Stimulated activated CD8-positive, alpha-beta memory T cell treated with anti-CD3 and anti-CD28 coated beads, Interleukin-15, amount 100 ng/mL, for 48 hours (primary cell): ENCODE measurements around the gene EIF4B.

ENCODE experiments used
- DNase-seq, 2 donors: peaks; one replicate each; pipeline ENCODE4 v3.0.0-alpha.2; 2020; ENCODE audit warnings: low read depth in 2 of 2

The EIF4B gene

DNA sequence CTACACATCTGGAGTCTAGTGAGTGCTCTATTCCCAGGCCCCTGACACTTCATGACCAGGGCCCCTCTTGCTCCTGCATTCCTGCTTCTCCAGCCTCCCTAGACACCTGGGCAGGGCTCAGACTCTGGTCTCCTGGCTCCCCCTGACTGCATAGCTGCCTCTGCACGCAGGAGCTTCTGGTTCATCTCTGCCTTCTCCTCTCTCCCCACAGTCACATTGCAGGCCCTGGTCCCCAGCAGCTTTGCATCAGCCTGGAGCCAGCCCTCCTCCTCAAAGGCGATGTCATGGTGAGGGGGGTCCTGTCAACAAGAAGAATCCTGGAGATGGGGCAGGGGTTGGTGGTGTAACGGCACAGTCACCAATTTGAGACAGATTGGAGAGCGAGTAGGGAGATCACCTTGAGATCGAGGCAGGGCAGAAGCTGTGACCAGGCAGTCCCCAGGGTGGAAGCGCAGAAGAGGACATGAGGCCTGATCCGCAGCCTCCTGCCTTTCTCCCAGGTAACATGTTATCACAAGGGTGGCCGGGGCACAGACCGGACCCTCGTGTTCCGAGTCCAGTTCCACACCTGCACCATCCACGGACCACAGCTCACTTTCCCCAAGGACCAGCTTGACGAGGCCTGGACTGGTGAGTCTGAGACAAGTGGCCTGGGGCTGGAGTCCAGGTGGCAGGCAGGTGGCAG lies 51.7 kb downstream of the EIF4B start:
- no peak for DNase-seq

DNA sequence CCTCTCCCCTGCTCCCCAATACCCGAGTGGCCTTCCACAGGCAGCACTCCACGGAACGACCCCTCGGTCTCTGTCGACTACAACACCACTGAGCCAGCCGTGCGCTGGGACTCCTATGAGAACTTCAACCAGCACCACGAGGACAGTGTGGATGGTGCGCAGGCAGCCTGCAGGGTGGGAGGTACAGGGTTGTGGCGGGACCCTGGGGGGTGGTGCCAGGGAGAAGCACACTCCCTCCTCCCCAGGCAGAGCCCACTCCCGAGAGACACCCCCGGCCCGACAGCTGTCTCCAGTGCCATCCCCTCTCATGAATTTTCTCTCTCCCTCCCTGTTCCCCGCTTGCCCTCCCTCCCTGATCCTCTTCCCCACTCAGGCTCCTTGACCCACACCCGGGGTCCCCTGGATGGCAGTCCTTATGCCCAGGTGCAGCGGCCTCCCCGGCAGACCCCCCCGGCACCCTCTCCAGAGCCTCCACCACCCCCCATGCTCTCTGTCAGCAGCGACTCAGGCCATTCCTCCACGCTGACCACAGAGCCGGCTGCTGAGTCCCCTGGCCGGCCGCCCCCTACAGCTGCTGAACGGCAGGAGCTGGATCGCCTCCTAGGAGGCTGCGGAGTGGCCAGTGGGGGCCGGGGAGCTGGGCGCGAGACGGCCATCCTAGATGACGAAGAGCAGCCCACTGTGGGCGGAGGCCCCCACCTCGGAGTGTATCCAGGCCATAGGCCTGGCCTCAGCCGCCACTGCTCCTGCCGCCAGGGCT lies 52.6 kb downstream of the EIF4B start:
- no peak for DNase-seq

DNA sequence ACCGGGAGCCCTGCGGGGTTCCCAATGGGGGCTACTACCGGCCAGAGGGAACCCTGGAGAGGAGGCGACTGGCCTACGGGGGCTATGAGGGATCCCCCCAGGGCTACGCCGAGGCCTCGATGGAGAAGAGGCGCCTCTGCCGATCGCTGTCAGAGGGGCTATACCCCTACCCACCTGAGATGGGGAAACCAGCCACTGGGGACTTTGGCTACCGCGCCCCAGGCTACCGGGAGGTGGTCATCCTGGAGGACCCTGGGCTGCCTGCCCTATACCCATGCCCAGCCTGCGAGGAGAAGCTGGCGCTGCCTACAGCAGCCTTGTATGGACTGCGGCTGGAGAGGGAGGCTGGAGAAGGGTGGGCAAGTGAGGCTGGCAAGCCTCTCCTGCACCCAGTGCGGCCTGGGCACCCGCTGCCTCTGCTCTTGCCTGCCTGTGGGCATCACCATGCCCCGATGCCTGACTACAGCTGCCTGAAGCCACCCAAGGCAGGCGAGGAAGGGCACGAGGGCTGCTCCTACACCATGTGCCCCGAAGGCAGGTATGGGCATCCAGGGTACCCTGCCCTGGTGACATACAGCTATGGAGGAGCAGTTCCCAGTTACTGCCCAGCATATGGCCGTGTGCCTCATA lies 53.3 kb downstream of the EIF4B start:
- no peak for DNase-seq

DNA sequence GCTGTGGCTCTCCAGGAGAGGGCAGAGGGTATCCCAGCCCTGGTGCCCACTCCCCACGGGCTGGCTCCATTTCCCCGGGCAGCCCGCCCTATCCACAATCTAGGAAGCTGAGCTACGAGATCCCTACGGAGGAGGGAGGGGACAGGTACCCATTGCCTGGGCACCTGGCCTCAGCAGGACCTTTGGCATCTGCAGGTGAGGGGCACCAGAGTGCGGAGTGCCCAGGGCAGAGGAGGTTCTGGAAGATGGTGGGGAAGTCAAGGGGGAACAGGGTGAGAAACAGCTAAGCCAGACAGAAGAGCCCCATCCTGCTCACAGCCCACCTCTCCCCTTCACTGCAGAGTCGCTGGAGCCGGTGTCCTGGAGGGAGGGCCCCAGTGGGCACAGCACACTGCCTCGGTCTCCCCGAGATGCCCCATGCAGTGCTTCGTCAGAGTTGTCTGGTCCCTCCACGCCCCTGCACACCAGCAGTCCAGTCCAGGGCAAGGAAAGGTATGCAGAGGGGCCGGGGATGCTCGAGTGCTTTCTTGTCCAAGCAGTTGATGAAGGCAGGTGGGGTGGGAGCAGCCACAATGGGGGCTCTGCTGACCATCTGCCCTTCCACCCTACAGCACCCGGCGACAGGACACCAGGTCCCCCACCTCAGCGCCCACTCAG lies 53.9 kb downstream of the EIF4B start:
- no peak for DNase-seq

DNA sequence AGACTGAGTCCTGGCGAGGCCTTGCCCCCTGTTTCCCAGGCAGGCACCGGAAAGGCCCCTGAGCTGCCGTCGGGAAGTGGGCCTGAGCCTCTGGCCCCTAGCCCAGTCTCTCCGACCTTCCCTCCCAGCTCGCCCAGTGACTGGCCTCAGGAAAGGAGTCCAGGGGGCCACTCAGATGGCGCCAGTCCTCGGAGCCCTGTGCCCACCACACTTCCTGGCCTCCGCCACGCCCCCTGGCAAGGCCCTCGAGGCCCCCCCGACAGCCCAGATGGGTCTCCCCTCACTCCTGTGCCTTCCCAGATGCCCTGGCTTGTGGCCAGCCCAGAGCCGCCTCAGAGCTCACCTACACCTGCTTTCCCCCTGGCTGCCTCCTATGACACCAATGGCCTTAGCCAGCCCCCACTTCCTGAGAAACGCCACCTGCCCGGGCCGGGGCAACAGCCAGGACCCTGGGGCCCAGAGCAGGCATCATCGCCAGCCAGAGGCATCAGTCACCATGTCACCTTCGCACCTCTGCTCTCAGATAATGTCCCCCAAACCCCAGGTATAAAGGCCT lies 54.5 kb downstream of the EIF4B start:
- DNase-seq: no peak

DNA sequence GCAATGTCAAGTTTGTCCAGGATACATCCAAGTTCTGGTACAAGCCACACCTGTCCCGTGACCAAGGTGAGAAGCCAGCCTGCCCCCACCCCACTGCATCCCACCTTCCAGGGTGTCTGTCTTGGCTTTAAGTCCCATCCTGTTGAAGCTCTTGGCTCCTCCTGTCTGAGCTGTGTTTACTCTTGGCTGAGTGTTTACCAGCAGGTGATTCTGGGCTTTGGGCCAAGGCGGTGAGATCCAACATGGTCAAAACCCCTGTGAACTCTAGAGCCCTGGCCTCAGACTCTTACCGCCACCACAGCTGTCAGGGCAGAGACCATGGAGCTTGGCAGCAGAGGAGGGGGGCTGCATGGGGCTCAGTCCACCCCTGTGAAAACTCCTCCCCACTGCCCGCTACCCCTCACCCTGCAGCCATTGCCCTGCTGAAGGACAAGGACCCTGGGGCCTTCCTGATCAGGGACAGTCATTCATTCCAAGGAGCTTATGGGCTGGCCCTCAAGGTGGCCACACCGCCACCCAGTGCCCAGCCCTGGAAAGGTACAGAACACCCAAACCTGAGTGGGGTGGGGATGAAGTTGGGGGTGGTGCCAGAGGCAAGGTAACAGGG lies 55.3 kb downstream of the EIF4B start:
- DNase-seq: no peak

DNA sequence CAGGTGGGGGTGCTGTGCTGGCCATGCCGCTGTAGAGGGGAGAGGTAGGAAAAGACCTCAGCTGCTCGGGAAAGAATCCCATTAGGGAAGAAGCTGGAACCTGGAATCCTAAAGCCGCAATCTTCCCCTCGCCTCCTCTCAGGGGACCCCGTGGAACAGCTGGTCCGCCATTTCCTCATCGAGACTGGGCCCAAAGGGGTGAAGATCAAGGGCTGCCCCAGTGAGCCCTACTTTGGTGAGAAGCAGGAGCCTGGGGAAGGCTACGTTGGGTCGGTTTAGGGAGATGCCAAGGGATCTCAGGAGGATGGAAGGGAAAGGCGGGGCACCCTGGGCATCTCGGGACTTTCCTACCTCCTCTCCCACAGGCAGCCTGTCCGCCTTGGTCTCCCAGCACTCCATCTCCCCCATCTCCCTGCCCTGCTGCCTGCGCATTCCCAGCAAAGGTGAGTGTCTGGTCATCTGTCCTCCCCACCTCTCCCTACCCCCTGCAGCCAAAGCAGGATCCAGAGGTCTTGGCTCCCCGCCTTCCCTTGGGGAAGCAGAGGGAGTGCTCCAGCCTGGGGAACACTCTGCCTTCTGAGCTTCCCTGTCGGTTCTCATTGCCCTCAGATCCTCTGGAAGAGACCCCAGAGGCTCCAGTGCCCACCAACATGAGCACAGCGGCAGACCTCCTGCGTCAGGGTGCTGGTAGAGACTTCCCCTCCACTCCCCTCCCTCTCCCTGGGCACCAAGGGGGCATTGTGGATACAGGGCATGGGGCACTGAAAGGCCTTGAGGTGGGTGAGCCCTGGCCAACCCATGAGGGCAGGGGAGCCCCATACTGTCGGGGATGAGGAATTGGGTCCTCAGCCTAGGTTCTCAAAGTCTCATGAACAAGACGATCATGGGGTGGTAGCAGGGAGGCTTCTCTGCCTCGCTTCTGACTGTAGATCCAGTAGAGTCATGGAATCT lies 56.0 kb downstream of the EIF4B start:
- no peak for DNase-seq

DNA sequence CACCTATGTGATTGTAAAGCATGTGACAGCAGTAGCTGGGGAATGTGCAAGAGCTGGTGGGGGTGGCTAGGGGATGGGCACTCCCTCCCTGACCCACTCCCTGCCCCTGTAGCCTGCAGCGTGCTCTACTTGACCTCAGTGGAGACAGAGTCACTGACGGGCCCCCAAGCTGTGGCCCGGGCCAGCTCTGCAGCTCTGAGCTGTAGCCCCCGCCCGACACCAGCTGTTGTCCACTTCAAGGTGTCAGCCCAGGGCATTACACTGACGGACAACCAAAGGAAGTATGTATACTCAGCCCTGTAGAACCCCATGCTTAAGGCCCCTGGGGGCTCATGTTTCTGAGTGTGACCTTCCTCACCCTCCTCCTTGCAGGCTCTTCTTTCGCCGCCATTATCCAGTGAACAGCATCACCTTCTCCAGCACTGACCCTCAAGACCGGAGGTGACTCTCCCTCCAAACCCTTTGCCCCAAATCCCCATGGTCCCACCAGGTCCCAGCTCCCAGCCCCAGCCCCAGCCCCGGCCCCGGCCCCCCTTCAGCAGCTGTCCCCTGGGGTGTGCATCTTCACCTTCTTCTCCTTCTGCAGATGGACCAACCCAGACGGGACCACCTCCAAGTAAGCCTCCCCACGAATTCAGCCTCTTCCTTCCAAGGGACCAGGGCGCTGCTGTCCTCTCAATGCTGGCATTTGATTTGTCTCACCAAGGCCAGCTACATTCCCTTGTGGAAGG lies 56.9 kb downstream of the EIF4B start:
- no peak for DNase-seq

DNA sequence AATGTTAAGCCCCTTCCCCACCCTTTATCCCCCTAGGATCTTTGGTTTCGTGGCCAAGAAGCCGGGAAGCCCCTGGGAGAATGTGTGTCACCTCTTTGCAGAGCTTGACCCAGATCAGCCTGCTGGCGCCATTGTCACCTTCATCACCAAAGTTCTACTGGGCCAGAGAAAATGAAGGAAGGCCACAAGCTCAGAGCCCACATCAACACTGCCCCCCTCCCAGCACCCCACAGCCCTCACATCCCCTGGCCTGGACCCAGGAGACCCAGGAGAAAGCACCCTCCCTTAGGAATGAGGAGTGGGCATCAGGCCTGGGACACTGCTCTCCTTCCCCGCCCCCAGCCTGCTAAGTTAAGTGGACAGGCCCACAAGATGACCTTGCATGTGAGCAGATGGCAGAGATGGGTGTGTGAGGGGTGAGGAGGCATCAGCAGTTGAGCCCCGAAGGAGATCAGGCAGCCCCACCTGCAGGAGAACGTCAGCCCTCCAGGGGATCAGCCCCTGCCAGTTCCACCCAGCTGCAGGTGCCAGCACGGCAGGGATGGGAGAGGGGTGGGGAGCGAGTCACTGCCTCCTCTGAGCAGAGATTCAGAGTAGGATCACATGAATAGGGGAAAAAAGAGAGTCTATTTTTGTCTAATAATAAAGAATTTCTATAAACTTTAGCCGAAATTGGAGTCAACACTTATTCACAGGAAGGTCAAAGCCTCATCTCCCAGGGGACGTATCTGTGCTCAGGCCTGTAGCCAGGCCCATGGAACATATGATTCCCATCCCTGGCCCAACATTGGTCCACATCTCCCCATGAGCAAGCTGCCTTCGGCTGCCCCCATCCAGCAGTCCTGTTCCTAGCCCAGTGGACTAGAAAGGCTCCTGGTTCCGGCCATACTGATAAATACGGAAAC lies 57.7 kb downstream of the EIF4B start:
- no peak for DNase-seq

DNA sequence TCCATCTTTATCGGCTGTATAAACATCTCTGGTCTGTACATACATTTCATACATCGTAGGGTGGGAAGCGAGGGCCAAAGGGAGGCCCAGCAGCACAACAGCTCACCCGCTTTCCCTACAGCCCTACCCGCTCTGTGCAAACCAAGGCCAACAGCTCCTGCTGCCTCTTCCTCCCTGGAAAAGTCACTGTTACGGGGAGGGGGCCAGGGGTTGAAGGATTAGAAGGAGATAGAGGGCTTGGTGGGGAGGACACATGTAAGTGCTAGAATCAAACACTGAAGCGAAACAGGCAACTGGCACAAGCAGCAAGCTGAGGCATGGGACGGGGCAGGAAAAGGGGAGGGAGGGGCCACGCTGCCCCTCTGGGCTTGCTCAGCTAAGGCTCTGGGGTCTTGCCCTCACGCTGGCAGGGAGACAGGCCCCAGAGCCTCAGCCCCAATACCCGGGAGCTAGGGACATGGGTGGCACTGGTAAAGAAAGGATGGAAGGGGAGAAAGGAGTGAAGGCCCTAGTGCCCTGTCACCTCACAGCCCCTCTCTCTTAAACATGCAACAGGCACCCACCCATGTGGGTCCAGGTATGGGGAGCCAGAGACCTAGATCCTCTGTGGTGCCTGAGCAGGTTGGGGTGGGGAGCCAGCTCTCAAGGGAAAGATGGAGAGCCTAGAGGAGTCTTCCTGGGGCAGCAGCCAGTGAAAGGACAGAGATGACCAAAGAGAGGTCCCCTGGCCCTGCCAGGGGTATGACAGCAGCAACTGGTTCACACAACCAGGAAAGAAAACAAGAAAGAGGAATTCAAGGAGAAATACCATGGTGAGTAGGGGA lies 58.6 kb downstream of the EIF4B start:
- DNase-seq: no peak

DNA sequence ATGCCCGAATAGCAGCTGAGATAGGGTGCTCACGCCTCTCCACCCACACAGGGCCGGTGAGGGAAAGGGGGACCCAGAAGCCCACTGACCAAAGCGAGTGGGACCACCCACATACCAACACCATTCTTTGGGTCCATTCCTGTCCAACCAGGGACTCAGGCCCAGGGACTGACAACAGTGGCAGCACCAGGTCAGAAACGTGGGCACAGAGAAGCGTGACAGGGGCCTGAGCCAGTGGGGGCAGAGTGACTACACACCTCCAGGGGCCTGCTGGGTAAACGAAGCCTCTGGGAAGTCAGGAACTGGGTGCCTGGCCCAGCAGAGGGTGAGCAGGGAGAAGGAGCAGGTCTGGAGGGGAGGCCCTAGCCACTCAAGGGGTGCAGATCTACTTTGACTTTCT lies 59.2 kb downstream of the EIF4B start:
- DNase-seq: no peak

DNA sequence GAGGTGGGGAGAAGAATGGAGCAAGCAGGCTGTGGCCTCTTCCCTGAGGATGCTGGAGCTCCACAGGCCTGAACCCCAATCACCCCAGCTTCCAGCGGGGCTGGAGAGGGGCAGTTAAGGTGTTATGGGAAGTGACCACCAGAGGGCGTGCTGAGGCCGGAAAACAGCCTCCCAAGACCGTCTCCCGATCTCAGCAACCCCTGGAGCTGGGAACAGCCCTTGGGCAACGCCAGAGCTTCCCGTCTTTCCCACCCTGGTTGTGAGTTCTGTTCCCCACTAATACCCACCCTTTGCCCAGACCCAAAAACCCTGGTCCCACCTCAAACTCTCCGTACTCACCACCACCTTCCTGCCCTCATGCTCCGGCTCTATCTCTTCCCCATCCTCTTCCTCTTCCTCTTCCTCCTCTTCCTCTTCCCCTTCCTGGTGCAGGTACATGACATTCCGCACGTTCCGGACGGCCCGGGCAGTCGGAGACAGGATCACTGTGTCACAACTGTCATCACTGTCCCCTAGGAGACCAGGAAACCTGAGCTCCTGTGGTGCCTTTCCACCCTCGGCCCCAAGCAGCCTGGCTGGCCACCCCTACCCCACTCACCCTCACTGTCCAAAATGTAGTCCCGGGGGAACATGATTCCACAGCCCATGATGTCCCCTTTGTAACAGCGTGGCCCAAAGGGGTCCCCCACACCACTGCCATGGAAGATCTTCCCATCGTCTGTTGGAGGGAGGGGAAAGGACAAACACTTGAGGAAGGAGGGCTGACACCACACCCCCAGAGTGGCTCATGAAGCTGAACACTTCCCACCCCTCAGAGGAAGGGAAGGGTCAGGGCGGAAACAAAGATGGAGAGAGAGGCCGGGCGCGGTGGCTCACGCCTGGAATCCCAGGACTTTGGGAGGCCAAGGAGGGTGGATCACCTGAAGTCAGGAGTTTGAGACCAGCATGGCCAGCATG lies 60.0 kb downstream of the EIF4B start:
- peak in 1 of 2 donors; percentile 38 for DNase-seq

DNA sequence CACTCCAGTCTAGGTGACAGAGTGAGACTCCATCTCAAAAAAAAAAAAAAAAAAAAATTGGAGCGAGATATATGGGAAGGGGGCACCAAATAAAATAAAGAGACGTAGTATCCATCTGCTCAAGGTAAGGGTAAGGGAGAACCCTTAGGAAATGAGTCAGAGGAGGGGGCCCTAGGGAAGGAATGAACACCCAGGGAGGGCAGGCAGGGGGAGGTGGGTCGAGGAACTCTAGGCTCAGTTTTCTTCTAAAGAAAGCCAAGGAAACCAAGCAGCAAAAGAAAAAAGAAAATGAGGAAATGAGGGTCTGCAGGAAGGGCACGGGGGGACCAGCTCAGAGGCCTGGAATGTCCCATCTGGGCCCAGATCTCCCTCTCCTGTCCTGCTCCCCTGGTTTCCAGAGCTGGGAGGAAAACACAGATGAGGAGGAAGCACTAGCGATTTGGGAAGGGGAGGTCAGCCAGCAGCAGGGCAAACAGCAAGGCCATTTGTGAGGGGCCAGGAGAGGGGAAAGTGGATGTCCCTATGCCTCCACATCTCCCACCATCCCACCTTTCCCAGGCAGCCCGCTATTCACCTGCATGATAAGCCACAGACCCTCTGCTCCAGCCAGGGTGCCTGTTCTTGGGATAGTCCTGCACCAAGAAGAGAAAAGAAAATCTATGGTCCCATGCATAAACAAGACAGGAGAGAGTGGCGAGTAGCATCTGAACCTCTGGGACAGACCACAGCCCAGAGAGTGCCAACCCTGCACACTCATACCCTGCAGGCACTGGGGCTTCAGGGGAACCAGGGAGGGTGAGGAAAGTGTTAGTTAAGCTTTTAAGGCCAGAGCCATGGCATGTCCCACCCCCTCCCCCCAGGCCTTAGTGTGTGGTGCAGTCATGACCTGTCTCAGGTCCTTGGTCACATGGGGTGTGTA lies 61.1 kb downstream of the EIF4B start:
- no peak for DNase-seq

DNA sequence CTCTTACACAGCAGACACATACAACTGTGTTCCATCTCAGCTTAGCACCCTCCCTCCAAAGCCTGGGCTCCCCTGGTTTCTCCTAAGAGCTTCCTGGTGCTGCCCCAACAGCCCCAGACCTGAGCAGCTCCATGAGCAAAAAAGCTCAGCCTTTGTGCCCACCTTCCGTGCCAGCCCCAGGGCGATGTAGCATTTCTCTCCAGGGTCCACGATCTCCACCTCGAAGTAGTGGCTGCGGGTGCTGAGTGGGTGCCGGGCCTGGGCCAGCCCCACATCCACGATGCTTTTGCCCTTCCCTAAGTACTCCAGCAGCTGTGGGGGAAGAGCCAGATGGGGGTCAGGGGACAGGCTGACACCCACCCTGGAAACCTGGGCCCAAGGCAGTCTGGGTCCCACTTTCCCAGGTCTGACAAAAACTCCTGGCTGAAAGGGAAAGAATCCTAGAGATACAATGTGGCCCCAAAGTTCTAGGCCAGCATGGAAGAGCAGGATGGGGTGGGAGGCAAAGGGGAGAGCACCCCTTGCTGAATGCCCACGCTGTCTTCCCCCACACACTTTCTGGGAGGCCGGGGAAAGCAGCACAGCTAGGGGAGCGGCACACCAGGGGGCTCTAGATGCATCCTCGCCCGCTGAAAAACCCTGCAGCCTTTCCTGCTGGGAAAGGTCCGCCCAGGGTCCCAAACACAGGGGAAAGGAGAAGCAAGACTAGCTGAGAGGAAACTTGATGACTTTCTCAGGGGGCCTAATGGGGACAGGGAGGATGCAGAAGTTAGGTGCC lies 61.9 kb downstream of the EIF4B start:
- DNase-seq: no peak
